ENCODE results near the gene OAS3.
"Not testable (repeated sequence)": the region's sequence is repeated elsewhere in the genome, so short reads cannot be mapped to it uniquely, and the experiment has no call there.

The OAS3 gene

DNA sequence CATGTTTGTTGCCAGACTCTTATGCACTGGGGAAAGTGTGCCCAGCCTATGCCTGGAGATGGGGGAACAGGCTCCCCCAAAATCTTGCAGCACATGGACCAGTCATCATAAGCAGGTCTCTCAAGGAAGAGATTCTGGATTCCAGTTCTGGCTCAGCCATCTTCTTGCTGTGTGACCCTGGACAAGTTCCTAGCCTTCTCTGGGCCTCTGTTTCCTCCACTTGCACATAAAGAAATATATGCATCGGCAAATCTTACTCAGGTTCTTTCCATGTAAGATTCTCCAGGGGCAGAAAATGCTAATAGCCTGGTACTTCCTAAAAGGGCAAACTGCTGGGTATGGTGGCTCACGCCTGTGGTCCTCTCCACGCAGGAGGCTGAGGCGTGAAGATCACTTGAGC is 7.2 kb downstream of the OAS3 start:
- DNase-seq, result no peak
- in situ Hi-C loops (cut with HindIII; ENCODE audit: low pct_ligation_motif_present, low pct_unique_long_range_greater_than_20kb, low sequenced_read_pairs), result no loop called here

DNA sequence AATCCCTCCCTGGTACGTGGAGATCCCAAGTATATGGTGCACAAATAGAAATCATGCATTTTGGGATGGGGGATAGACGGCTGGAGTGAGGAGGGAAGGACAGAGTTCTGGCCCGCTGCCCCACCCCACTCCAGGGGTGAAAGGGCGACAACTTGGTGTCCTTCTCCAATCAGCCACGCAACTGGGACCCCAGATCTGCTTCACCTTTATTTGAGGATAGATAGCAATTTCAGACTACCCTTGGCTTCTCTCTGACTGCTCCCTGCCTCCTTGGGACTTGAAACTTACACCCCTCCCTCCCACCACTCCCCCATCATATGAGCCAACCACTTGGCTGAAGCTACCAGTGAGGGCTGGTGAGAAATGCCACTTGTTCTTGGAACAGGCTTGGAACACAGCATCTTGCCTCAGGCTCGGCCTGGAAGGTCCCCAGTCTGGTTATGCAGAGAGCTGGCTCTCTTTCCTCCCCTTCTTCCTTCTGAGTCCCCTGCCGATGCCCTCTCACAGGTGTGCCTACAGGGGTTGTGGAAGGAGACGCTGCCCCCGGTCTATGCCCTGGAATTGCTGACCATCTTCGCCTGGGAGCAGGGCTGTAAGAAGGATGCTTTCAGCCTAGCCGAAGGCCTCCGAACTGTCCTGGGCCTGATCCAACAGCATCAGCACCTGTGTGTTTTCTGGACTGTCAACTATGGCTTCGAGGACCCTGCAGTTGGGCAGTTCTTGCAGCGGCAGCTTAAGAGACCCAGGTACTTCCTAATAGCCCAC is 8.1 kb downstream of the OAS3 start:
- in situ Hi-C loops (cut with HindIII; ENCODE audit: low pct_ligation_motif_present, low pct_unique_long_range_greater_than_20kb, low sequenced_read_pairs), result no loop called here
- no peak for DNase-seq

DNA sequence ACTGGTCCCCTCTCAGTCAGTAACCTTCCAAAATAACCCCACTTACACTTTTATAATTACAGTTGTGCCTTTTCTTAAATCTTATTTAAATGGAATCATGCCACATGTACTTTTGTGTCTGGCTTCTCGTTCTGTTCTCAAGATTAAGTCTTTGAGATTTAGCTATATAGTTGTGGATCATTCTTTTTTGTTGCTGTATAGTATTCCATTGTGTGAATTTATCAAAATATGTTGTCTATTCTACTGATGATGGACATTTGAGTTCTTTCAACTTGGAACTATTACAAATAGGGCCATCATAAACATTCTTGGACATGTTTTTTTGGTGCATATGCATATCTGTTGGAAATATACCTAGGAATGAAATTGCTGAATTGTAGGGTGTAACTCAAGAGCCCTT is 9.0 kb downstream of the OAS3 start:
- in situ Hi-C loops (cut with HindIII; ENCODE audit: low pct_ligation_motif_present, low pct_unique_long_range_greater_than_20kb, low sequenced_read_pairs), result no loop called here
- no peak for DNase-seq

DNA sequence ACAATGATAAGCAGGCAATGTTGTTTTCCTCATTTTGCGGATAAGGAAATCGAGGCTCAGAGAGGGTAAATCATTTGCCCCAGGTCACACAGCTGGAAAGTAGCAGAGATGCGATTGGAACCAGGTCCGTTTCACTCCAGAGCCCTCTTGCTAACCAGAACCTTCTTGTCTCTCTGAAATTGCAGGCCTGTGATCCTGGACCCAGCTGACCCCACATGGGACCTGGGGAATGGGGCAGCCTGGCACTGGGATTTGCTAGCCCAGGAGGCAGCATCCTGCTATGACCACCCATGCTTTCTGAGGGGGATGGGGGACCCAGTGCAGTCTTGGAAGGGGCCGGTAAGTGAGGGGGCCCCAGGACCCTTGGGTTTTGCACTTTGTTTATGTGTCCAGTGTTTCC is 9.5 kb downstream of the OAS3 start:
- no peak for DNase-seq
- in situ Hi-C loops (cut with HindIII; ENCODE audit: low pct_ligation_motif_present, low pct_unique_long_range_greater_than_20kb, low sequenced_read_pairs), result no loop called here

DNA sequence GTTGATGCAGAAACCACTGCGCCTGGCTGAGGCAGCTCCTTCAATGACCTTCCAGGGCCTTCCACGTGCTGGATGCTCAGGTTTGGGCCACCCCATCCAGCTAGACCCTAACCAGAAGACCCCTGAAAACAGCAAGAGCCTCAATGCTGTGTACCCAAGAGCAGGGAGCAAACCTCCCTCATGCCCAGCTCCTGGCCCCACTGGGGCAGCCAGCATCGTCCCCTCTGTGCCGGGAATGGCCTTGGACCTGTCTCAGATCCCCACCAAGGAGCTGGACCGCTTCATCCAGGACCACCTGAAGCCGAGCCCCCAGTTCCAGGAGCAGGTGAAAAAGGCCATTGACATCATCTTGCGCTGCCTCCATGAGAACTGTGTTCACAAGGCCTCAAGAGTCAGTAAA is 10.5 kb downstream of the OAS3 start:
- DNase-seq, result no peak
- in situ Hi-C loops (cut with HindIII; ENCODE audit: low pct_ligation_motif_present, low pct_unique_long_range_greater_than_20kb, low sequenced_read_pairs), result no loop called here

DNA sequence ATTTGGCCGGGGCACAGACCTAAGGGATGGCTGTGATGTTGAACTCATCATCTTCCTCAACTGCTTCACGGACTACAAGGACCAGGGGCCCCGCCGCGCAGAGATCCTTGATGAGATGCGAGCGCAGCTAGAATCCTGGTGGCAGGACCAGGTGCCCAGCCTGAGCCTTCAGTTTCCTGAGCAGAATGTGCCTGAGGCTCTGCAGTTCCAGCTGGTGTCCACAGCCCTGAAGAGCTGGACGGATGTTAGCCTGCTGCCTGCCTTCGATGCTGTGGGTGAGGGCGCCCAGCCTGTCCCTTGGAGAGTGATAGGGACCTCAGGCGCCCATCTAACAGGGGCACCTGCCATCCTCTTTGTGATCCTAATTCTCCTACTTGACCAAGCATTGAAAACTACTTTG is 12.4 kb downstream of the OAS3 start:
- in situ Hi-C loops (cut with HindIII; ENCODE audit: low pct_ligation_motif_present, low pct_unique_long_range_greater_than_20kb, low sequenced_read_pairs), result no loop called here
- no peak for DNase-seq

DNA sequence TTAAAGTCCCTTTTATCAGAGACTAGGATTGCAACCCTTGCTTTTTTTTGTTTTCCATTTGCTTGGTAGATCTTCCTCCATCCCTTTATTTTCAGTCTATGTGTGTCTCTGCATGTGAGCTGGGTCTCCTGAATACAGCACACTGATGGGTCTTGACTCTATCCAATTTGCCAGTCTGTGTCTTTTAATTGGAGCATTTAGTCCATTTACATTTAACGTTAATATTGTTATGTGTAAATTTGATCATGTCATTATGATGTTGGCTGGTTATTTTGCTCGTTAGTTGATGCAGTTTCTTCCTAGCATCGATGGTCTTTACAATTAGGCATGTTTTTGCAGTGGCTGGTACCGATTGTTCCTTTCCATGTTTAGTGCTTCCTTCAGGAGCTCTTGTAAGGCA is 18.9 kb downstream of the OAS3 start:
- in situ Hi-C loops (cut with HindIII; ENCODE audit: low pct_ligation_motif_present, low pct_unique_long_range_greater_than_20kb, low sequenced_read_pairs), result not testable (repeated sequence)

DNA sequence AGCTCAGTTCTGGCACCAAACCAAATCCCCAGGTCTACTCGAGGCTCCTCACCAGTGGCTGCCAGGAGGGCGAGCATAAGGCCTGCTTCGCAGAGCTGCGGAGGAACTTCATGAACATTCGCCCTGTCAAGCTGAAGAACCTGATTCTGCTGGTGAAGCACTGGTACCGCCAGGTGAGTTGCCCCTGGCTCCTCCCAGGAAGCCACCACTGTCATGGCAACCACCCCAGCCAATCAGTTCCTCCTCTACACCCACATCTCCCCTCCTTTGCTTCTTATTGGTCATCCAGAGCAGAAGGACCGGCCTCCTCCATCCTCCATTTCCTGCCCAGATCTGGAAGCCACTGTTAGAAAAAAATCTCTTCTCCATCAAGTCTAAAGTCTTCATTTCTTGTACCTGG is 22.8 kb downstream of the OAS3 start:
- in situ Hi-C loops (cut with HindIII; ENCODE audit: low pct_ligation_motif_present, low pct_unique_long_range_greater_than_20kb, low sequenced_read_pairs), result no loop called here
- DNase-seq, result no peak

More for the DNA sequence above, 18.9 kb downstream of the OAS3 start:
- DNase-seq, result not testable (repeated sequence)

DNA sequence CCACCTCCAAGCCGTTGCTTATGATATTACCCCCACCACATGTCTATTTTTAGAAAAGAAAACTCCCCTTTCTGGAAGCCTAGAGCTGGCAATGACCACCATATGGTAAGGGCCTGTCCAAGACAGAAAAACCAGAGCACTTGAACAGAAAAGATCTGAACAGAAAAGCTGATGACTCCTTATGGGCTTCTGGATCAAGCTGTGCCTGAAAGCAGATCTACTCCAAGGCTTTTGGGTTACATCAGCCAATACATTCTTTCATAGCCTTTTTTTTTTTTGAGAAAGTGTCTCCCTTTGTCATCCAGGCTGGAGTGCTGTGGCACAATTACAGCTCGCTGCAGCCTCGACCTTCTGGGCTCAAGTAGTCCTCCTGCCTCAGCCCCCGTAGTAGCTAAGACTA is 23.3 kb downstream of the OAS3 start:
- no peak for DNase-seq
- in situ Hi-C loops (cut with HindIII; ENCODE audit: low pct_ligation_motif_present, low pct_unique_long_range_greater_than_20kb, low sequenced_read_pairs), result no loop called here

DNA sequence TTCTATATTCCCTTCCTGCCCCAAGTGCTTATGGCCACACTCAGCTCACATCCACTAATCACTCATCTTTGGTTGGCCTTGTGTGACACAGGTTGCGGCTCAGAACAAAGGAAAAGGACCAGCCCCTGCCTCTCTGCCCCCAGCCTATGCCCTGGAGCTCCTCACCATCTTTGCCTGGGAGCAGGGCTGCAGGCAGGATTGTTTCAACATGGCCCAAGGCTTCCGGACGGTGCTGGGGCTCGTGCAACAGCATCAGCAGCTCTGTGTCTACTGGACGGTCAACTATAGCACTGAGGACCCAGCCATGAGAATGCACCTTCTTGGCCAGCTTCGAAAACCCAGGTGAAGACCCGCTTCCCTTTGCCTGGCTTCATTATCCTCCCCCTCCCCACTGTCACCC is 24.3 kb downstream of the OAS3 start:
- in situ Hi-C loops (cut with HindIII; ENCODE audit: low pct_ligation_motif_present, low pct_unique_long_range_greater_than_20kb, low sequenced_read_pairs), result no loop called here
- DNase-seq, result no peak

DNA sequence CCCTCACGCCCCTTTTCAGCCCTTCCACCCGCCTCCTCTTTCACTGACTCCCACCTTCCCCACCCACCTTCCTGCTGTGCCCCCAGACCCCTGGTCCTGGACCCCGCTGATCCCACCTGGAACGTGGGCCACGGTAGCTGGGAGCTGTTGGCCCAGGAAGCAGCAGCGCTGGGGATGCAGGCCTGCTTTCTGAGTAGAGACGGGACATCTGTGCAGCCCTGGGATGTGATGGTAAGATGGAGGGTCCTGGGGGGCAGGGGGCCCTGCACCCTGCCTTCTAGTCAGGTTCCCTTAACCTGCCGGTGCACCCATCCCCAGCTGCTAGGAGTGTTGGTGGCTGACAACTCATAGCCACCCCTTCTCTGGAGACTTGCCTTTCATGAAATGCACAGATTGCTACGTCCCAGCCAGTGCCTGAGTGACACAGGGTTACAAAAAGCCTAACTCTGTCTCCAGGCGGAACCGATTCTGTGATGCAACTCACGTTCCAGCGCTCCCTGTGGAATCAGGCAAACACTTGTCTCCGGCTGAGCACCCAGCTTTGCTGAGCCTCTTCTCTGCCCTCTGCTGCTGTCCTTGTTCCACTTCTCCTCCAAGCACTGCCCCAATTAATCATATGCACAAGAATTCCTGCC is 25.1 kb downstream of the OAS3 start:
- in situ Hi-C loops (cut with HindIII; ENCODE audit: low pct_ligation_motif_present, low pct_unique_long_range_greater_than_20kb, low sequenced_read_pairs), result no loop called here
- no peak for DNase-seq

DNA sequence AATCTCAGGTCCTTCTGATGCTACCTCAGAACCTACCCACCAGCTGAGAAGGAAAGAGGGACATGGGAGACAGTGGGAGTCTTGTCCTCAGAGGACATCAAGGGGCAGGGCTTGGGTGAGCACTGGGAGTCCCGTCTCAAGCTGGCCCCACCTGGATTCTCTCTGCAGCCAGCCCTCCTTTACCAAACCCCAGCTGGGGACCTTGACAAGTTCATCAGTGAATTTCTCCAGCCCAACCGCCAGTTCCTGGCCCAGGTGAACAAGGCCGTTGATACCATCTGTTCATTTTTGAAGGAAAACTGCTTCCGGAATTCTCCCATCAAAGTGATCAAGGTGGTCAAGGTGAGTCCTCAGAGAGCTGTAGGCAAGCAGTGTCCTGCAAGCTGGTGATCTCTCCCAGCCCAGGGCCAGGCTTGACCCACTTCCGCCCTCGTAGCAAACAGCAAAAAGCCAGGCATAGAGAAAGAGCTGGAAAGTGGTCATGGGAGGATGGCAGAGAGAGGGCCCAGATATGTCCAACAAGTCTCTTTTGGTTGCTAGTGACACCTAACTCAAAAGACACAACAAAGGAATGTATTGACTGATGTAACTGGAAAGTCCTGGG is 25.9 kb downstream of the OAS3 start:
- in situ Hi-C loops (cut with HindIII; ENCODE audit: low pct_ligation_motif_present, low pct_unique_long_range_greater_than_20kb, low sequenced_read_pairs), result no loop called here
- DNase-seq, result no peak

DNA sequence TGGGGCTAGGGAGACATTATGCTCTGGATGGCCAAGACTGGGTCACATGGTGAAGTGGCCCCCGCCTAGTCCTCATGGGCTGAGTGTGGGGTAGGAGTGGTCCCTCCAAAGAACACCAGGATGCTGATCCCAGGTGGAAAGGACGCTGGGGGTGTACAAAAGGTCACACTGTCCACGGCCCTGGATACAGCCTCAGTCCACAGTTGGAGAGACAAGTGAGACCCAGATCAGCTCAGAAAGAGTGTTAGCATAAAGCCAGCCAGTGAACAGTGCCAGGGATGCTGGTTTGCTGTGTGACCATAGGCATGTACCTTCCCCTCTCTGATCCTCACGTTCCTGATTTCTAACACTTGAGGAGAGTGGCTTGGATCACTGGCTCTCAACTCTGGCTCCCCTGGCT is 26.6 kb downstream of the OAS3 start:
- DNase-seq, result no peak
- in situ Hi-C loops (cut with HindIII; ENCODE audit: low pct_ligation_motif_present, low pct_unique_long_range_greater_than_20kb, low sequenced_read_pairs), result no loop called here

DNA sequence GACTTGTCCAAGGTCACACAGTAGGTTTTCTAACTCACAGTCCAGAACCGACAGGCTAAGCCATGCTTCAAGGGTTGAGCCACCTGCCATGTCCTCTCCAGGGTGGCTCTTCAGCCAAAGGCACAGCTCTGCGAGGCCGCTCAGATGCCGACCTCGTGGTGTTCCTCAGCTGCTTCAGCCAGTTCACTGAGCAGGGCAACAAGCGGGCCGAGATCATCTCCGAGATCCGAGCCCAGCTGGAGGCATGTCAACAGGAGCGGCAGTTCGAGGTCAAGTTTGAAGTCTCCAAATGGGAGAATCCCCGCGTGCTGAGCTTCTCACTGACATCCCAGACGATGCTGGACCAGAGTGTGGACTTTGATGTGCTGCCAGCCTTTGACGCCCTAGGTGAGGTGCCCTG is 27.4 kb downstream of the OAS3 start:
- in situ Hi-C loops (cut with HindIII; ENCODE audit: low pct_ligation_motif_present, low pct_unique_long_range_greater_than_20kb, low sequenced_read_pairs), result no loop called here
- no peak for DNase-seq

DNA sequence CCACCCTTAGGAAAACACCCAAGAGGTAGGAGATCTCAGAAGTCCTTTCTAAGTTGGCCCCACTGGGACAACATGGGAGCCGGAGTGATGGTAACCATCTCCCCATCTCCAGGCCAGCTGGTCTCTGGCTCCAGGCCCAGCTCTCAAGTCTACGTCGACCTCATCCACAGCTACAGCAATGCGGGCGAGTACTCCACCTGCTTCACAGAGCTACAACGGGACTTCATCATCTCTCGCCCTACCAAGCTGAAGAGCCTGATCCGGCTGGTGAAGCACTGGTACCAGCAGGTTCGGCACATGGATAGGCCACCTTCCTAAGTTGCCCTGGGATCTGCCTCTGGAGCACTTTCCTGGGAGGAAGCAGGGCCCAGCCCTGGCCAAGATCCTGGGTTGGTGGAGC is 29.0 kb downstream of the OAS3 start:
- DNase-seq, result no peak
- in situ Hi-C loops (cut with HindIII; ENCODE audit: low pct_ligation_motif_present, low pct_unique_long_range_greater_than_20kb, low sequenced_read_pairs), result no loop called here

DNA sequence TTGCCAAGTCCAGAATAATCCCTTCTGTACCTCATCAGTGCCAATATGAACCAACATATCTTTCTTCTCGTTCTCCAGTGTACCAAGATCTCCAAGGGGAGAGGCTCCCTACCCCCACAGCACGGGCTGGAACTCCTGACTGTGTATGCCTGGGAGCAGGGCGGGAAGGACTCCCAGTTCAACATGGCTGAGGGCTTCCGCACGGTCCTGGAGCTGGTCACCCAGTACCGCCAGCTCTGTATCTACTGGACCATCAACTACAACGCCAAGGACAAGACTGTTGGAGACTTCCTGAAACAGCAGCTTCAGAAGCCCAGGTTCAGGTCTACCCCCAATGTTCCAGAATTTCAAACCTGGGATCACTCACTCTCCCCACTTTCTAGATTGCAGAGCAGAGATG is 29.6 kb downstream of the OAS3 start:
- DNase-seq, result no peak
- in situ Hi-C loops (cut with HindIII; ENCODE audit: low pct_ligation_motif_present, low pct_unique_long_range_greater_than_20kb, low sequenced_read_pairs), result no loop called here

DNA sequence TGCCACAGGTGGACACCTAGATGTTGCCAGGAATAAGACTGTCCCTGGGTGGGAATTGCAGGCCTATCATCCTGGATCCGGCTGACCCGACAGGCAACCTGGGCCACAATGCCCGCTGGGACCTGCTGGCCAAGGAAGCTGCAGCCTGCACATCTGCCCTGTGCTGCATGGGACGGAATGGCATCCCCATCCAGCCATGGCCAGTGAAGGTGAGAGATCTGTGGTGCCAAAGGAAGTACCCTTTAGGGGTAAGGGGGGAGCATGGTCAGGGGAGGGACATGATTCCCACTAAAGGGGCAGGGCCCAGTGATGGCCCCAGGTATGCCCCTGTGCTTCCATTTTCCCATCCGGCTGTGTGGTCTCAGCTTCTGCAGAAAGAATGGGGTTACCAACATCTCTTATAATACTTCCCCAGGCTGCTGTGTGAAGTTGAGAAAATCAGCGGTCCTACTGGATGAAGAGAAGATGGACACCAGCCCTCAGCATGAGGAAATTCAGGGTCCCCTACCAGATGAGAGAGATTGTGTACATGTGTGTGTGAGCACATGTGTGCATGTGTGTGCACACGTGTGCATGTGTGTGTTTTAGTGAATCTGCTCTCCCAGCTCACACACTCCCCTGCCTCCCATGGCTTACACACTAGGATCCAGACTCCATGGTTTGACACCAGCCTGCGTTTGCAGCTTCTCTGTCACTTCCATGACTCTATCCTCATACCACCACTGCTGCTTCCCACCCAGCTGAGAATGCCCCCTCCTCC is 31.5 kb downstream of the OAS3 start:
- no peak for DNase-seq
- in situ Hi-C loops (cut with HindIII; ENCODE audit: low pct_ligation_motif_present, low pct_unique_long_range_greater_than_20kb, low sequenced_read_pairs), result no loop called here

DNA sequence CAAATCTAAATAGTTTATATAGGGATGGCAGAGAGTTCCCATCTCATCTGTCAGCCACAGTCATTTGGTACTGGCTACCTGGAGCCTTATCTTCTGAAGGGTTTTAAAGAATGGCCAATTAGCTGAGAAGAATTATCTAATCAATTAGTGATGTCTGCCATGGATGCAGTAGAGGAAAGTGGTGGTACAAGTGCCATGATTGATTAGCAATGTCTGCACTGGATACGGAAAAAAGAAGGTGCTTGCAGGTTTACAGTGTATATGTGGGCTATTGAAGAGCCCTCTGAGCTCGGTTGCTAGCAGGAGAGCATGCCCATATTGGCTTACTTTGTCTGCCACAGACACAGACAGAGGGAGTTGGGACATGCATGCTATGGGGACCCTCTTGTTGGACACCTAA is 32.1 kb downstream of the OAS3 start:
- no peak for DNase-seq
- in situ Hi-C loops (cut with HindIII; ENCODE audit: low pct_ligation_motif_present, low pct_unique_long_range_greater_than_20kb, low sequenced_read_pairs), result no loop called here

DNA sequence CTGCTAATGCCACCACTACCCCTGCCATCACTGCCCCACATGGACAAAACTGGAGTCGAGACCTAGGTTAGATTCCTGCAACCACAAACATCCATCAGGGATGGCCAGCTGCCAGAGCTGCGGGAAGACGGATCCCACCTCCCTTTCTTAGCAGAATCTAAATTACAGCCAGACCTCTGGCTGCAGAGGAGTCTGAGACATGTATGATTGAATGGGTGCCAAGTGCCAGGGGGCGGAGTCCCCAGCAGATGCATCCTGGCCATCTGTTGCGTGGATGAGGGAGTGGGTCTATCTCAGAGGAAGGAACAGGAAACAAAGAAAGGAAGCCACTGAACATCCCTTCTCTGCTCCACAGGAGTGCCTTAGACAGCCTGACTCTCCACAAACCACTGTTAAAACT is 33.0 kb downstream of the OAS3 start:
- no peak for DNase-seq
- in situ Hi-C loops (cut with HindIII; ENCODE audit: low pct_ligation_motif_present, low pct_unique_long_range_greater_than_20kb, low sequenced_read_pairs), result no loop called here
